Measurements from ENCODE around the gene FGF9. TPM values are rescaled to one million over a fixed set of nuclear protein-coding genes. Genes with fewer than 3 reads are reported as not detected.

Gene FGF9
- total RNA-seq, 1 donor from 2014 or later, result 0.75 TPM

GRCh38 chr13:21639561-21639960 lies 31.3 kb upstream of the FGF9 start:
- H3K4me3 ChIP-seq (ENCODE audit: low read depth, low read length), result no peak overlapping the region
- no peak for TF ChIP-seq CTCF (conservative IDR thresholded peaks at IDR 0.05; ENCODE audit: low read depth, low read length)
- DNase-seq (ENCODE audit: low read depth), result no peak

DNA sequence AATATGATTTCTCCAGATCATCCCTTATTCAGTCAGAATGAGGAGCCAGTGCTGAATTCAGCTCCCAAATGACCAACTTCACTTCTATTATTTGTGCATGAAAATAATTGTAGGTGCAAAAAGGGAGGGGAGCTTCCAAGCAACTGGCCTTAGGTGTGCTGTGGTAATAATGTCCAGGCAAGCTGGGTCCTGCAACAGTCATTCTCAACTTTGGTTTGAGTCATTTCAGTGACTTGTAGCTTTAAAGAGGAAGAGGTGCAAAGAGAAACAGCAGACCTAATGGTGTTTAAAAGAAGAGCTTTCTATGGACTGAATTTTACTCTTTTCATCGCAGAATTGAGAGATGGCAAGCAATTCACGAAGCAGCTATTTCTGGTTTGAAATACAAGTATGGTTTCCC lies 29.2 kb upstream of the FGF9 start:
- no peak overlapping the region for H3K4me3 ChIP-seq (ENCODE audit: low read depth, low read length)
- TF ChIP-seq CTCF (conservative IDR thresholded peaks at IDR 0.05; ENCODE audit: low read depth, low read length), result no peak
- DNase-seq (ENCODE audit: low read depth), result no peak

DNA sequence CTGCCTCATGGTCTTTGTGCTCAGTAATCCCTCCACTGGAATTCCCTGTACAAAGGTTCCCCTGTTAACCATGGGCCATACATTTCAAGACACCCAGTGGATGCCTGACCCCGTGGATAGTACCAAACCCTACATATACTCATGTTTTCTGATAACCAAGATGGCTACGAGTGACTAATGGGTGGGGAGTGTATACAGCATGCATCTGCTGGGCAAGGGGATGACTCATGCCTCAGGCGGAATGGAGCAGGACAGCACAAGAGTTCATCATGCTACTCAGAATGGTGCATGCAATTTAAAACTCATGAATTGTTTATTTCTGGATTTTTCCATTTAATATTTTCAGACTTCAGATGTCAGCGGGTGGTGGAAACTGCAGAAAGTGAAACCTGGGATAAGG lies 13.3 kb upstream of the FGF9 start:
- DNase-seq (ENCODE audit: low read depth), result no peak
- H3K4me3 ChIP-seq (ENCODE audit: low read depth, low read length), result no peak overlapping the region
- TF ChIP-seq CTCF (conservative IDR thresholded peaks at IDR 0.05; ENCODE audit: low read depth, low read length), result no peak

GRCh38 chr13:21659087-21659486 lies 11.8 kb upstream of the FGF9 start:
- DNase-seq (ENCODE audit: low read depth), result no peak
- H3K4me3 ChIP-seq (ENCODE audit: low read depth, low read length), result no peak overlapping the region
- TF ChIP-seq CTCF (conservative IDR thresholded peaks at IDR 0.05; ENCODE audit: low read depth, low read length), result no peak

DNA sequence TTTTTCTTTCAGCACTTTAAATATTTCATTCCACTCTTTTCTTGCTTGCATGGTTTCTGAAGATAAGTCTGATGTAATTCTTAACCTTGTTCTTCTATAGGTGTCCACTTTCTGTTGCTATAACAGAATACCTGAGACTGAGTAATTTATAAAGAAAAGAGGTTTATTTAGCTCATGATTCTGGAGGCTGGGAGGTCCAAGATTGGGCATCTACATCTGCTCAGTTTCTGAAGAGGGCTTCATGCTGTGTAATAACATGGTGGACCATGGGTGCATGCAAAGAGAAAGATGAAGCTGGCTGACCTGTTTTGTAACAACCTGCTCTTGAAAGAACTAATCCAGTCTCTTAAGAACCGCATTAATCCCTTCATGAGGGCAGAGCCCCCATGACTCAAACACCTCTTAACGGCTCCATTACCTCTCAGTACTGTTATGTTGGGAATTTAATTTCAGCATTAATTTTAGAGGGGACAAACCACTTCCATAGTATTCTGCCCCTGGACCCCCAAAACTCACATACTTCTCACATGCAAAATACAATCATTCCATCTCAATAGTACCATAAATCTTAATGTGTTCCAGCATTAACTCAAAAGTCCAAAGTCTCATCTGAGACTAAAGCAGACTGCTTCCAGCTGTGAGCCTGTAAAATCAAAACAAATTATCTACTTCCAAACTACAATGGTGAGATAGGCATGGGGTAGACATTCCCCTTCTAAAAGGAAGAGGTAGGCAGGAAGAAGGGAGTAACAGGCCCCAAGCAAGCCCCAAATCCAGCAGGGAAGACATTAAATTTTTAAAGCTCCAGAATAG lies 9.6 kb upstream of the FGF9 start:
- DNase-seq (ENCODE audit: low read depth), result no peak
- H3K4me3 ChIP-seq (ENCODE audit: low read depth, low read length), result no peak overlapping the region
- no peak for TF ChIP-seq CTCF (conservative IDR thresholded peaks at IDR 0.05; ENCODE audit: low read depth, low read length)

DNA sequence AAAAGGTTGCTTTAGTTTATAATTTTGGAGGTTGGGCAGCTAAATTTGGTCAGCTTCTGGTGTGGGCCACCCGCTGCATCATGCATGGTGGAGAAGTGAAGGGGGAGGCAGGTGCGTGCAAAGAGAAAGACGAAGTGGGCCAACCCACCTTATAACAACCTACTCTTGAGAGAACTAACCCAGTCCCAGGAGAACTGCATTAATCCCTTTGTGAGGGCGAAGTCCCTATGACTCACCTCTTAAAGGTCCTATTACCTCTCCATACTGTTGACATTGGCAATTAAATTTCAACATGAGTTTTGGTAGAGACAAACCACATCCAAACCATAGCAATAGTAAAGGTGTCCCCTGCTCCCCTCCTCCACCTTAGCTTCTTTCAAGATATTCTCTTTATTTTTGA lies 7.7 kb upstream of the FGF9 start:
- DNase-seq (ENCODE audit: low read depth), result no peak
- H3K4me3 ChIP-seq (ENCODE audit: low read depth, low read length), result no peak overlapping the region
- TF ChIP-seq CTCF (conservative IDR thresholded peaks at IDR 0.05; ENCODE audit: low read depth, low read length), result no peak

GRCh38 chr13:21668732-21669275 lies 2.1 kb upstream of the FGF9 start:
- peak overlapping the region; percentile 72 for H3K4me3 ChIP-seq (ENCODE audit: low read depth, low read length)
- no peak for DNase-seq (ENCODE audit: low read depth)
- TF ChIP-seq CTCF (conservative IDR thresholded peaks at IDR 0.05; ENCODE audit: low read depth, low read length), result no peak

Data from epithelial cell of proximal tubule (primary cell).